ENCODE results near the gene SLC41A3. TPM values are rescaled to one million over a fixed set of nuclear protein-coding genes. Genes with fewer than 3 reads are reported as not detected.
A peak's percentile ranks its signal among the peaks of the same experiment; 100 is the strongest.

SLC41A3 gene
- total and polyA plus RNA-seq, 2 of the 8 experiments (the other 6 are each of a cell fraction or from before 2014, with no cell fraction given): 30.2 to 56.4 TPM

DNA sequence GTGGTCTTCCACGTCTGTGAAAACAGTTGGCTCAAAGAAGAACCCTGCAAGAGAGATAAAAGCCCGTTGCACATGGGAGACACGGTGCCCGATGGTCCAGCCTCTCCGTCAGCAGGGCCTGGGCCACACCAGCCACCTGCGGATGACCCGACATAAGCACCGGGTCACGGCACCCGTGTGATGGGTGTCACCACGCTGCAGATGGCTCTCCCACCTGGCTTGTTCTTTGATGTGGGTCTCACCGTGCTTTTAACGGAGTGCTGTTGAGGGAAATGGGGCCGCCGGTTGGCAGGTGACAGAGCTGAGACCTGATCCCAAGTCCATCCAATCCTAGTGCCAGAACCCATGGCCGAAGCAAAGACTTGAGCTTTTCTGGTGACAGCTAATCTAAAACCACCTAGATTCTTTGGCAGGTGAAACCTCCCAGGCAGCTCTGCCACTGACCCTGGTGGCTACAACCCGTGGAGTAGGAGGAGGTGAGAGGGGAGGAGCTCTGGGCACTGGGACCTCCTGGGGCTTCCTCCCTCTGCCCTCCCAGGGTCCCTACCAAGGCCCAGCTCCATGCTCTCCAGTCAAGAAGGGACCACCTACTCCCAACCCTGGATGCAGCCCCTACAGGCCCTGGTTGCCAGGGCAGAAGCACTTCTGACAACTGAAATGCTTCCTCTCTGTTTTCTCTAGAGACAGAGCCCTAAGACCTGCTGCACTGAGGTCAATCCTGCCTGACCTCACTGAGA lies 23.4 kb upstream of the SLC41A3 start:
- H2BK120ac ChIP-seq (replicated peaks; ENCODE audit: low read depth, low read length): no peak overlapping the region
- H2BK12ac ChIP-seq (ENCODE audit: low read depth, low read length): no peak overlapping the region
- no peak overlapping the region for H3K4ac ChIP-seq (replicated peaks; ENCODE audit: insufficient read length, low read depth, low read length)
- H3K27me3 ChIP-seq (replicated peaks in 1 of 4; ENCODE audit: control insufficient read depth in 3 of 4, extremely low read depth in 1 of 4, insufficient read depth in 3 of 4, low read length in 3 of 4): 0 out of 7 replicates have a peak, but pooled peaks cover 0 to 2% (median 0%) of the 10 kb centered on the region in 4 experiments
- no peak overlapping the region for H3K14ac ChIP-seq (ENCODE audit: insufficient read length)
- H4K20me1 ChIP-seq (replicated peaks in 1 of 2; ENCODE audit: control insufficient read depth in 1 of 2, insufficient read depth in 2 of 2, low read length in 2 of 2): no peaks in the 10 kb centered on the region
- FAIRE-seq: no peak
- H2BK5ac ChIP-seq (ENCODE audit: low read depth, low read length): no peak overlapping the region
- no peak overlapping the region for H3K4me3 ChIP-seq (ENCODE audit: extremely low read depth in 1 of 4, insufficient read depth in 2 of 4, low read depth in 3 of 4, low read length in 4 of 4)
- H2AFZ ChIP-seq (ENCODE audit: low read length): no peak overlapping the region
- H3K79me1 ChIP-seq (ENCODE audit: low read depth, low read length): no peaks in the 10 kb centered on the region
- WGBS, 2 experiments (ENCODE audit: extremely low coverage in 1 of 2, insufficient coverage in 1 of 2, insufficient read length in 1 of 2, insufficient replicate concordance in 2 of 2, low coverage in 1 of 2, low lambda C conversion rate in 2 of 2, missing lambda C conversion rate in 1 of 2): 82% methylated on average over 17 of the region's 17 CpGs; no CpG with 5 or more reads in 1 of the 2 experiments
- H3K23me2 ChIP-seq (ENCODE audit: low read depth, low read length): no peaks in the 10 kb centered on the region
- no peak for TF ChIP-seq SIRT6 (IDR thresholded peaks at IDR 0.05; ENCODE audit: low read length)
- TF ChIP-seq RFX5 (IDR thresholded peaks at IDR 0.05; ENCODE audit: borderline replicate concordance, low read depth, low read length): no peak
- TF ChIP-seq SP4 (IDR thresholded peaks at IDR 0.05; ENCODE audit: low read length): no peak
- no peak for TF ChIP-seq SP2 (IDR thresholded peaks at IDR 0.05; ENCODE audit: low read length)
- no peak for TF ChIP-seq CBX8 (IDR thresholded peaks at IDR 0.05; ENCODE audit: borderline replicate concordance, low read depth, low read length)
- TF ChIP-seq MAFK (IDR thresholded peaks at IDR 0.05; ENCODE audit: low read depth, low read length): no peak
- peak in 1 of 2 experiments; percentile 13 for DNase-seq (ENCODE audit: low read depth in 1 of 2, low spot score in 2 of 2)
- H3K9me3 ChIP-seq (ENCODE audit: insufficient read depth in 2 of 2, low read depth in 1 of 2, low read length in 1 of 2): no peaks in the 10 kb centered on the region
- H3K18ac ChIP-seq (ENCODE audit: extremely low read depth, low read length): no peak overlapping the region
- no peak overlapping the region for H4K8ac ChIP-seq (ENCODE audit: extremely low read depth, insufficient read depth, low read length)
- no peak overlapping the region for H3K4me2 ChIP-seq (ENCODE audit: insufficient read depth in 1 of 2, low read depth in 2 of 2, low read length in 2 of 2)
- no peak overlapping the region for H3K27ac ChIP-seq (ENCODE audit: low read depth, low read length)
- no peak overlapping the region for H3K9ac ChIP-seq (replicated peaks in 1 of 4; ENCODE audit: extremely low read depth in 1 of 4, low read depth in 3 of 4, low read length in 3 of 4)
- no peak overlapping the region for H2AK5ac ChIP-seq (ENCODE audit: low read depth, low read length)
- H3K56ac ChIP-seq (replicated peaks; ENCODE audit: insufficient read length, low read depth, low read length): no peak overlapping the region
- H4K5ac ChIP-seq (ENCODE audit: insufficient read length, low read depth, low read length): no peak overlapping the region
- POLR2A ChIA-PET (ENCODE audit: partially characterized antibody): interaction anchor here (1.1 kb wide), 1 partner anchor 14 kb away, joined by 3 read pairs; no protein-coding TSS in a partner anchor
- H4K91ac ChIP-seq (replicated peaks; ENCODE audit: insufficient read length, low read length): no peak overlapping the region
- no peaks in the 10 kb centered on the region for H3K36me3 ChIP-seq (ENCODE audit: control insufficient read depth in 2 of 4, insufficient read depth in 4 of 4, low read length in 3 of 4)
- H3K4me1 ChIP-seq (replicated peaks in 1 of 4; ENCODE audit: control insufficient read depth in 3 of 4, insufficient read depth in 4 of 4, low read length in 3 of 4): no peaks in the 10 kb centered on the region; a peak in 1 of 7 replicates
- H3K23ac ChIP-seq (ENCODE audit: insufficient read length): no peak overlapping the region
- H2BK20ac ChIP-seq (ENCODE audit: low read length): no peak overlapping the region
- CTCF ChIA-PET (ENCODE audit: partially characterized antibody): interaction anchor here (1.3 to 3.2 kb wide), 2 partner anchors 12 to 26 kb away, joined by 3 to 16 read pairs; no protein-coding TSS in a partner anchor
- H3K79me2 ChIP-seq (ENCODE audit: control insufficient read depth in 1 of 2, insufficient read depth in 2 of 2, low read length in 2 of 2): no peaks in the 10 kb centered on the region
- no peak overlapping the region for H2BK15ac ChIP-seq (ENCODE audit: low read length)
